HCT116 (cell line): ENCODE results near the gene MRTFB. TPM values are rescaled to one million over a fixed set of nuclear protein-coding genes. Genes with fewer than 3 reads are reported as not detected.

Experiments used
- ATAC-seq: fragments of 200-7000 bp; cut with Tn5 transposase; 2 replicates; pipeline ENCODE4 v1.9.1; 2020; ENCODE audit warnings: mild to moderate bottlenecking, moderate library complexity
- BruUV-seq: library from RNA; stranded (reverse); fragments of 400-500 nt; replicated peaks from 2 replicates; lab custom pipeline; 2021; lab: Mats Ljungman, UMichigan
- CTCF ChIA-PET: fragments of 300-600 bp; sonication (Branson Sonifier 250); formaldehyde crosslinking; loops from one replicate; lab custom pipeline; 2021; ENCODE audit warnings: antibody characterized with exemption; lab: Charles Lee
- POLR2A ChIA-PET: fragments of 300-600, 350-600 bp; sonication (Branson Sonifier 250); formaldehyde crosslinking; loops from one replicate; lab custom pipeline; 2021; ENCODE audit warnings: antibody characterized with exemption; lab: Charles Lee
- RAD21 ChIA-PET, 2 experiments: fragments of 300-600 bp; sonication (Branson Sonifier 250); formaldehyde crosslinking; loops; one replicate each; lab custom pipeline; 2023; ENCODE audit warnings: low total read pairs in 2 of 2; ENCODE audit not compliant: uncharacterized antibody in 2 of 2, unreplicated experiment in 2 of 2, low non-redundant PET in 1 of 2; lab: Charles Lee
- DNase-seq: peaks from one replicate; pipeline ENCODE4 v3.0.0-alpha.2; 2010; ENCODE audit warnings: low read depth, low spot score
- H2AFZ ChIP-seq: fragments of 200-600 bp; shearing (Covaris generic), sonication (generic); 2 replicates; pipeline ENCODE4 v1.6.1; 2017; ENCODE audit warnings: low read depth, mixed run types, mixed read lengths, antibody characterized with exemption, low read length; ENCODE audit not compliant: poor library complexity, severe bottlenecking
- H3K27ac ChIP-seq: 2 replicates; pipeline ENCODE4 v1.5.1; 2012; ENCODE audit warnings: low read depth, low read length
- H3K27me3 ChIP-seq: fragments of 200-600 bp; sonication (generic); 2 replicates; pipeline ENCODE4 v1.6.1; 2016; ENCODE audit warnings: mixed run types, low read length, mixed read lengths; ENCODE audit not compliant: insufficient read depth
- H3K36me3 ChIP-seq, 2 experiments: fragments of 200-500 bp in 1 of 2; fragments of 200-600 bp in 1 of 2; sonication (Bioruptor generic) in 1 of 2; sonication (generic) in 1 of 2; 2 replicates each; pipeline versions ENCODE4 v1.5.1 to v1.6.1; 2014 to 2016; ENCODE audit warnings: low read length in 2 of 2, inconsistent platforms in 1 of 2, mixed read lengths in 1 of 2, mixed run types in 1 of 2; ENCODE audit not compliant: insufficient read depth in 2 of 2, control insufficient read depth in 1 of 2
- H3K4me1 ChIP-seq, 2 experiments: fragments of 200-600 bp in 1 of 2; sonication (generic) in 1 of 2; 2 replicates each; pipeline versions ENCODE4 v1.5.1 to v1.6.1; 2012 to 2017; ENCODE audit warnings: low read length in 2 of 2, inconsistent platforms in 1 of 2, mild to moderate bottlenecking in 1 of 2, mixed read lengths in 1 of 2, mixed run types in 1 of 2, moderate library complexity in 1 of 2; ENCODE audit not compliant: insufficient read depth in 2 of 2, control insufficient read depth in 1 of 2
- H3K4me2 ChIP-seq: fragments of 200-600 bp; sonication (generic); 2 replicates; pipeline ENCODE4 v1.6.1; 2017; ENCODE audit warnings: mixed run types, low read length, mixed read lengths
- H3K4me3 ChIP-seq, 2 experiments: fragments of 200-600 bp in 1 of 2; sonication (generic) in 1 of 2; replicated peaks in 1 of 2; 2 replicates each; pipeline ENCODE4 v1.5.1; 2011 to 2016; ENCODE audit warnings: low read length in 2 of 2, control low read depth in 1 of 2, low read depth in 1 of 2, mild to moderate bottlenecking in 1 of 2, mixed read lengths in 1 of 2, mixed run types in 1 of 2
- H3K79me2 ChIP-seq: fragments of 200-600 bp; sonication (generic); 2 replicates; pipeline ENCODE4 v1.6.1; 2017; ENCODE audit warnings: mild to moderate bottlenecking, mixed run types, low read length, moderate library complexity, mixed read lengths; ENCODE audit not compliant: insufficient read depth
- H3K9ac ChIP-seq: fragments of 200-600 bp; sonication (generic); 2 replicates; pipeline ENCODE4 v1.6.1; 2016; ENCODE audit warnings: low read length, mixed read lengths
- H3K9me2 ChIP-seq: fragments of 200-600 bp; sonication (generic), shearing (Covaris generic); 2 replicates; pipeline ENCODE4 v1.6.1; 2017; ENCODE audit warnings: mixed run types, mild to moderate bottlenecking, moderate library complexity; ENCODE audit not compliant: insufficient read depth
- H3K9me3 ChIP-seq, 2 experiments: fragments of 200-500 bp in 1 of 2; fragments of 200-600 bp in 1 of 2; sonication (Bioruptor generic) in 1 of 2; sonication (generic) in 1 of 2; 2 replicates each; pipeline ENCODE4 v1.6.1; 2014 to 2017; ENCODE audit warnings: low read length in 2 of 2, mixed read lengths in 2 of 2, inconsistent platforms in 1 of 2, low read depth in 1 of 2, mild to moderate bottlenecking in 1 of 2, mixed run types in 1 of 2, moderate library complexity in 1 of 2; ENCODE audit not compliant: control insufficient read depth in 1 of 2, insufficient read depth in 1 of 2
- H4K20me1 ChIP-seq: fragments of 200-600 bp; sonication (generic), shearing (Covaris generic); 2 replicates; pipeline ENCODE4 v1.6.1; 2017; ENCODE audit warnings: mixed run types, mild to moderate bottlenecking, moderate library complexity; ENCODE audit not compliant: insufficient read depth
- CEBPB ChIP-seq: IDR thresholded peaks from 2 replicates; pipeline ENCODE4 v1.6.1; 2012; ENCODE audit warnings: low read depth
- POLR2A ChIP-seq: IDR thresholded peaks from 2 replicates; pipeline ENCODE4 v1.7.0; 2011; ENCODE audit warnings: borderline replicate concordance; ENCODE audit not compliant: insufficient read depth, insufficient read length; ENCODE audit errors: extremely low read depth
- RAD21 ChIP-seq: IDR thresholded peaks from 2 replicates; pipeline ENCODE4 v1.6.1; 2012; ENCODE audit warnings: low read depth, mild to moderate bottlenecking
- SP1 ChIP-seq: IDR thresholded peaks from 2 replicates; pipeline ENCODE4 v1.6.1; 2012; ENCODE audit warnings: low read depth
- SRF ChIP-seq: IDR thresholded peaks from 2 replicates; pipeline ENCODE4 v1.6.1; 2012; ENCODE audit warnings: low read depth
- ZNF274 ChIP-seq: fragments of 200-500 bp; sonication (Bioruptor generic); IDR thresholded peaks from 2 replicates; pipeline ENCODE4 v1.6.1; 2014; ENCODE audit warnings: mild to moderate bottlenecking, low read depth, low read length, inconsistent platforms
- intact Hi-C: fragments of 100-400 bp; cut with micrococcal nuclease; formaldehyde crosslinking; loops from 2 replicates; pipeline ENCODE4 v1.10.0; 2022
- total RNA-seq: library from RNA; stranded (reverse); gene quantifications from one replicate; pipeline ENCODE4 v1.2.1, GENCODE V29; 2021; ENCODE audit not compliant: unreplicated experiment
- TF ChIP-seq, protein P1 (sequence below): IDR thresholded peaks from 2 replicates; pipeline ENCODE4 v1.6.1; 2011; ENCODE audit warnings: mild to moderate bottlenecking, low read length, moderate library complexity; ENCODE audit not compliant: insufficient replicate concordance; ENCODE audit errors: extremely low read depth
- TF ChIP-seq, protein P2 (sequence below): IDR thresholded peaks from 2 replicates; pipeline ENCODE4 v1.6.1; 2012

The MRTFB gene
- total RNA-seq, 1 experiment from 2014 or later = 39.0 TPM

DNA sequence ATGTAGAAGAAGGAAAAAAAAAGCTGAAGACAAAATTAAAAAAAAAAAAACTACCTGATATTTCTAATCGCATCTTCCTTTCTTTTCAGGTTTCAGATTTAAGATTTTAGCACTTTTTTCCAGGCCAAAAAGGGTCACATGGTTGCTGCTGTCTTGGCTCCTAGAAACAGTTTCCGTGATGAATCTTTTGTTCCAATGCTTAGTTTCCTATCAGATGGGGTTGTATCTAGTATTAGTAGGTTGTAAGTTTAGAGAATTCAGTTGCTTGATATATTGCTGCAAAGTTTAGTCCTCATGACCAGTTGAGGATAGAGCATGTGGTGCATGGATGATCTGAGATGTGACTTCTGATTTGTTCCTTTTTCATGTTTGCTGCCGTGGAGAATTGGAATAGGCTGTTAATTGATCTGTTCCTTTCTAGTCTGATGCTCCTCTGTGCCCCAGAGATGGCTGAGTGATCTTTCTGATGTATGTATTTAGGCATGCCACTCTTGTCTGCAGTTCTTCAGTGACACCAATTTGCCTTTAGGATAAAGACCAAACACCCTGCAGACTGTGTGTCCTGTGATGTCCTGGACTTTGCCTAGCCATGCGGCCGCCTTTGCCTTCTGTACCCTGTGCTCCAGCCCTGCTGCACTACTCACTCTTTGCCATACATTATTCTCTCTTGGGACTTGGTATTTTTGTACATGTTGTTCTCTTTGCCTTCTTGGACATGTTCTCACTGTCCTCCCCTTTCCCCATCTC, 94.0 kb downstream of the MRTFB start (continued):
- TF ChIP-seq CEBPB (no peak), SP1 (no peak)

DNA sequence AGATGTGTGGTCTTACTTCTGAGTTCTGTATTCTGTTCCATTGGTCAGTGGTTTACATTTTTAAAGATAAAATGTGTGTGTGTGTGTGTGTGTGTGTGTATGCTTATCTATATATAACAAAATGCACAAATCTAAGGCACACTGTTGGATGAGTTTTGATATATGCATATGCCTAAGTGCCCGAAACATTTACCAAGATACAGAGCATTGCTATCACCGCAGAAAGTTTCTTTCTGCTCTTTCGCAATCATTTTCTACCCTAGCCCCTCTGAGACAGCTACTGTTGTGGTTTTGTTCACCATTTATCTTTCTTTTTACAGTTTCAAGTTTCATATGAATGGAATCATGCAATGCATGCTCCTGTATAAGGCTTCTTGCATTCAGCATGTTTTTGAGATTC, 97.0 kb downstream of the MRTFB start:
- no peaks in the 10 kb centered on the region; the same call in 1 of the 2 replicates for H4K20me1 ChIP-seq
- H3K4me1 ChIP-seq = no peaks in the 10 kb centered on the region
- H3K27ac ChIP-seq = no peak overlapping the region
- no peaks in the 10 kb centered on the region for H3K9me3 ChIP-seq
- intact Hi-C loops = no loop called here
- RAD21 ChIA-PET = no interaction called here
- no peak overlapping the region for H3K4me2 ChIP-seq
- TF ChIP-seq, protein P1, sequence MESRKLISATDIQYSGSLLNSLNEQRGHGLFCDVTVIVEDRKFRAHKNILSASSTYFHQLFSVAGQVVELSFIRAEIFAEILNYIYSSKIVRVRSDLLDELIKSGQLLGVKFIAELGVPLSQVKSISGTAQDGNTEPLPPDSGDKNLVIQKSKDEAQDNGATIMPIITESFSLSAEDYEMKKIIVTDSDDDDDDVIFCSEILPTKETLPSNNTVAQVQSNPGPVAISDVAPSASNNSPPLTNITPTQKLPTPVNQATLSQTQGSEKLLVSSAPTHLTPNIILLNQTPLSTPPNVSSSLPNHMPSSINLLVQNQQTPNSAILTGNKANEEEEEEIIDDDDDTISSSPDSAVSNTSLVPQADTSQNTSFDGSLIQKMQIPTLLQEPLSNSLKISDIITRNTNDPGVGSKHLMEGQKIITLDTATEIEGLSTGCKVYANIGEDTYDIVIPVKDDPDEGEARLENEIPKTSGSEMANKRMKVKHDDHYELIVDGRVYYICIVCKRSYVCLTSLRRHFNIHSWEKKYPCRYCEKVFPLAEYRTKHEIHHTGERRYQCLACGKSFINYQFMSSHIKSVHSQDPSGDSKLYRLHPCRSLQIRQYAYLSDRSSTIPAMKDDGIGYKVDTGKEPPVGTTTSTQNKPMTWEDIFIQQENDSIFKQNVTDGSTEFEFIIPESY = no peak
- no peak for TF ChIP-seq SRF
- no peak for TF ChIP-seq RAD21
- TF ChIP-seq ZNF274 = no peak
- TF ChIP-seq, protein P2, sequence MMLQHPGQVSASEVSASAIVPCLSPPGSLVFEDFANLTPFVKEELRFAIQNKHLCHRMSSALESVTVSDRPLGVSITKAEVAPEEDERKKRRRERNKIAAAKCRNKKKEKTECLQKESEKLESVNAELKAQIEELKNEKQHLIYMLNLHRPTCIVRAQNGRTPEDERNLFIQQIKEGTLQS = no peak
- TF ChIP-seq POLR2A = no peak
- TF ChIP-seq, all 23 proteins: peak for 0
- Histone ChIP-seq H3K4me3 (no peak overlapping the region), H3K79me2 (peaks cover 8% of the 10 kb centered on the region; the same call in 1 of the 2 replicates), H3K9me2 (no peaks in the 10 kb centered on the region), H3K9ac (no peak overlapping the region), H3K36me3 (no peaks in the 10 kb centered on the region), H3K27me3 (no peaks in the 10 kb centered on the region), H2AFZ (no peak overlapping the region)
- BruUV-seq = no TSS peak
- ATAC-seq = no peak
- ChIA-PET CTCF (interaction anchor here (1.7 kb wide), 1 partner anchor 245 kb away, joined by 3 read pairs; no protein-coding TSS in a partner anchor), POLR2A (no interaction called here)
- DNase-seq = no peak
